MM.1S (cell line): ENCODE results near the gene MAGEF1.
A peak's percentile ranks its signal among the peaks of the same experiment; 100 is the strongest.

Experiments used
- DNase-seq: peaks from one replicate; pipeline ENCODE4 v3.0.0-alpha.2; 2015
- H2AFZ ChIP-seq: fragments of 300-600 bp; sonication (generic); 2 replicates; pipeline ENCODE4 v1.6.0; 2016; ENCODE audit warnings: antibody characterized with exemption, low read length
- H3F3A ChIP-seq: fragments of 300-600 bp; sonication (generic); 2 replicates; pipeline ENCODE4 v1.6.1; 2016; ENCODE audit warnings: mild to moderate bottlenecking, antibody characterized with exemption, low read length, moderate library complexity, mixed read lengths; ENCODE audit not compliant: insufficient read depth
- H3K27ac ChIP-seq: fragments of 300-600 bp; sonication (generic); 2 replicates; pipeline ENCODE4 v1.5.1; 2016; ENCODE audit warnings: mild to moderate bottlenecking, low read length
- H3K27me3 ChIP-seq: fragments of 300-600 bp; sonication (generic); replicated peaks from 2 replicates; pipeline ENCODE4 v1.6.0; 2016; ENCODE audit warnings: low read length; ENCODE audit not compliant: insufficient read depth
- H3K36me3 ChIP-seq: fragments of 300-600 bp; sonication (generic); replicated peaks from 2 replicates; pipeline ENCODE4 v1.6.1; 2016; ENCODE audit warnings: mild to moderate bottlenecking, low read length, mixed read lengths; ENCODE audit not compliant: insufficient read depth
- H3K4me1 ChIP-seq: fragments of 300-600 bp; sonication (generic); 2 replicates; pipeline ENCODE4 v1.6.1; 2016; ENCODE audit warnings: low read length, mixed read lengths
- H3K4me2 ChIP-seq: fragments of 300-600 bp; sonication (generic); 2 replicates; pipeline ENCODE4 v1.6.0; 2016; ENCODE audit warnings: low read depth, low read length
- H3K4me3 ChIP-seq: fragments of 300-600 bp; sonication (generic); 2 replicates; pipeline ENCODE4 v1.5.1; 2016; ENCODE audit warnings: low read length, mixed read lengths
- H3K79me2 ChIP-seq: fragments of 300-600 bp; sonication (generic); 2 replicates; pipeline ENCODE4 v1.6.1; 2016; ENCODE audit warnings: mixed run types, low read length, mixed read lengths
- H3K9ac ChIP-seq: fragments of 300-600 bp; sonication (generic); 2 replicates; pipeline ENCODE4 v1.6.1; 2016; ENCODE audit warnings: low read length, mixed read lengths
- H3K9me2 ChIP-seq: fragments of 300-600 bp; sonication (generic); replicated peaks from 2 replicates; pipeline ENCODE4 v1.6.1; 2016; ENCODE audit warnings: mild to moderate bottlenecking, low read length, mixed read lengths; ENCODE audit not compliant: insufficient read depth
- H3K9me3 ChIP-seq: fragments of 300-600 bp; sonication (generic); replicated peaks from 2 replicates; pipeline ENCODE4 v1.6.1; 2016; ENCODE audit warnings: mild to moderate bottlenecking, low read length, mixed read lengths; ENCODE audit not compliant: insufficient read depth
- H4K20me1 ChIP-seq: fragments of 300-600 bp; sonication (generic); 2 replicates; pipeline ENCODE4 v1.6.1; 2016; ENCODE audit warnings: mild to moderate bottlenecking, low read length, moderate library complexity, mixed read lengths; ENCODE audit not compliant: insufficient read depth
- CTCF ChIP-seq: fragments of 300-600 bp; sonication (generic); IDR thresholded peaks from 2 replicates; pipeline ENCODE4 v1.5.1; 2016; ENCODE audit warnings: antibody characterized with exemption, low read length, mixed read lengths
- EZH2 ChIP-seq: fragments of 300-600 bp; sonication (generic); optimal IDR thresholded peaks from 2 replicates; pipeline ENCODE3; 2017; ENCODE audit warnings: low read depth, mild to moderate bottlenecking, antibody characterized with exemption, low read length, mixed read lengths
- EZH2phosphoT487 ChIP-seq: fragments of 300-600 bp; sonication (generic); IDR thresholded peaks from 2 replicates; pipeline ENCODE4 v1.6.1; 2018; ENCODE audit warnings: antibody characterized with exemption, low read length

The MAGEF1 gene

GRCh38 chr3:184748219-184749135, 36.6 kb upstream of the MAGEF1 start:
- H3K27me3 ChIP-seq: peaks cover 6% of the 10 kb centered on the region
- H3K4me3 ChIP-seq: no peak overlapping the region
- peak; percentile 21 for DNase-seq
- TF ChIP-seq EZH2: no peak
- peak; percentile 39 for TF ChIP-seq CTCF
- TF ChIP-seq EZH2phosphoT487: no peak
- H3K36me3 ChIP-seq: no peaks in the 10 kb centered on the region
- no peaks in the 10 kb centered on the region for H4K20me1 ChIP-seq
- no peak overlapping the region for H3K9ac ChIP-seq
- H3F3A ChIP-seq: no peaks in the 10 kb centered on the region
- H3K27ac ChIP-seq: no peak overlapping the region
- no peak overlapping the region for H3K4me2 ChIP-seq
- H2AFZ ChIP-seq: no peak overlapping the region
- H3K79me2 ChIP-seq: no peaks in the 10 kb centered on the region
- H3K4me1 ChIP-seq: no peaks in the 10 kb centered on the region
- H3K9me3 ChIP-seq: no peaks in the 10 kb centered on the region
- H3K9me2 ChIP-seq: no peaks in the 10 kb centered on the region

- no peak overlapping the region for H3K4me3 ChIP-seq
- H3K79me2 ChIP-seq: no peaks in the 10 kb centered on the region
- H3F3A ChIP-seq: no peaks in the 10 kb centered on the region
- H3K9ac ChIP-seq: no peak overlapping the region
- no peaks in the 10 kb centered on the region for H3K9me3 ChIP-seq
- no peak overlapping the region for H2AFZ ChIP-seq
- H3K9me2 ChIP-seq: no peaks in the 10 kb centered on the region
- no peak overlapping the region for H3K4me2 ChIP-seq
- no peaks in the 10 kb centered on the region for H3K36me3 ChIP-seq
- no peaks in the 10 kb centered on the region for H4K20me1 ChIP-seq
- no peaks in the 10 kb centered on the region for H3K4me1 ChIP-seq
- DNase-seq: no peak
- peaks cover 6% of the 10 kb centered on the region for H3K27me3 ChIP-seq
- TF ChIP-seq CTCF (no peak), EZH2phosphoT487 (no peak), EZH2 (no peak)
- no peak overlapping the region for H3K27ac ChIP-seq
Measured at GRCh38 chr3:184746131-184747120, 34.6 kb upstream of the MAGEF1 start.

- H3K9me2 ChIP-seq: no peaks in the 10 kb centered on the region
- DNase-seq: no peak
- no peaks in the 10 kb centered on the region for H3F3A ChIP-seq
- H3K9me3 ChIP-seq: no peaks in the 10 kb centered on the region
- no peaks in the 10 kb centered on the region for H3K36me3 ChIP-seq
- no peak overlapping the region for H2AFZ ChIP-seq
- H3K4me1 ChIP-seq: no peaks in the 10 kb centered on the region
- H3K4me3 ChIP-seq: no peak overlapping the region
- no peaks in the 10 kb centered on the region for H3K79me2 ChIP-seq
- no peak overlapping the region for H3K4me2 ChIP-seq
- H4K20me1 ChIP-seq: no peaks in the 10 kb centered on the region
- TF ChIP-seq CTCF: no peak
- no peak for TF ChIP-seq EZH2phosphoT487
- TF ChIP-seq EZH2: no peak
- no peak overlapping the region for H3K27ac ChIP-seq
- no peak overlapping the region for H3K9ac ChIP-seq
- H3K27me3 ChIP-seq: peaks cover 6% of the 10 kb centered on the region
Measured at GRCh38 chr3:184745526-184745925, 33.7 kb upstream of the MAGEF1 start.
